ENCODE data around the gene FLII. TPM values are rescaled to one million over a fixed set of nuclear protein-coding genes. Genes with fewer than 3 reads are reported as not detected.

FLII gene
- total RNA-seq, 1 experiment from 2014 or later = 264 TPM

- Histone ChIP-seq H3K4me1 (ENCODE audit: control insufficient read depth in 1 of 2, insufficient read depth in 2 of 2, low read length in 2 of 2) (peaks cover 0 to 12% of the 10 kb centered on the region in 2 experiments; a peak in 2 of 4 replicates), H3K9me3 (ENCODE audit: control insufficient read depth in 1 of 2, insufficient read depth in 1 of 2, low read depth in 1 of 2, low read length in 2 of 2) (no peaks in the 10 kb centered on the region), H3K9ac (ENCODE audit: low read length) (no peak overlapping the region), H3K27ac (ENCODE audit: low read depth, low read length) (no peak overlapping the region), H3K4me3 (replicated peaks in 1 of 2; ENCODE audit: low read depth in 1 of 2, low read length in 2 of 2) (no peak overlapping the region), H2AFZ (ENCODE audit: low read depth, low read length, poor library complexity, severe bottlenecking) (no peak overlapping the region), H3K36me3 (ENCODE audit: control insufficient read depth in 1 of 2, insufficient read depth in 2 of 2, low read length in 2 of 2) (peaks cover 17 to 38% of the 10 kb centered on the region in 2 experiments), H3K79me2 (ENCODE audit: insufficient read depth, low read length) (no peaks in the 10 kb centered on the region), H3K4me2 (ENCODE audit: low read length) (no peak overlapping the region), H4K20me1 (ENCODE audit: insufficient read depth) (peaks cover 6% of the 10 kb centered on the region; the same call in 1 of the 2 replicates), H3K27me3 (ENCODE audit: insufficient read depth, low read length) (no peaks in the 10 kb centered on the region), H3K9me2 (ENCODE audit: insufficient read depth) (no peaks in the 10 kb centered on the region)
- DNase-seq (ENCODE audit: low read depth, low spot score) (no peak), ATAC-seq (no peak)
- intact Hi-C loops (cut with micrococcal nuclease) = no loop called here
- BruUV-seq (replicated peaks) = TSS peak; percentile 72
- TF ChIP-seq ATF3 (IDR thresholded peaks at IDR 0.05) = no peak
- TF ChIP-seq CTCF (IDR thresholded peaks at IDR 0.05 in 2 of 3, conservative IDR thresholded peaks at IDR 0.05 in 1 of 3; ENCODE audit: borderline replicate concordance in 1 of 3, insufficient read depth in 1 of 3, low read depth in 2 of 3, low read length in 2 of 3) = no peak
- no peak for TF ChIP-seq TCF7L2 (IDR thresholded peaks at IDR 0.05; ENCODE audit: borderline replicate concordance, extremely low read depth, insufficient read depth, insufficient read length)
- no peak for TF ChIP-seq CBX3 (IDR thresholded peaks at IDR 0.05; ENCODE audit: low read depth)
- no peak for TF ChIP-seq JUND (IDR thresholded peaks at IDR 0.05)
- TF ChIP-seq, protein P1, sequence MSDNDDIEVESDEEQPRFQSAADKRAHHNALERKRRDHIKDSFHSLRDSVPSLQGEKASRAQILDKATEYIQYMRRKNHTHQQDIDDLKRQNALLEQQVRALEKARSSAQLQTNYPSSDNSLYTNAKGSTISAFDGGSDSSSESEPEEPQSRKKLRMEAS (IDR thresholded peaks at IDR 0.05) = no peak
- TF ChIP-seq POLR2A (IDR thresholded peaks at IDR 0.05; ENCODE audit: borderline replicate concordance, extremely low read depth, insufficient read depth, insufficient read length) = no peak
- TF ChIP-seq ZFX (IDR thresholded peaks at IDR 0.05) = no peak
- no peak for TF ChIP-seq CEBPB (IDR thresholded peaks at IDR 0.05; ENCODE audit: low read depth)
- no peak for TF ChIP-seq ZNF274 (IDR thresholded peaks at IDR 0.05; ENCODE audit: low read depth, low read length)
- no peak for TF ChIP-seq ELF1 (IDR thresholded peaks at IDR 0.05; ENCODE audit: borderline replicate concordance, low read depth)
- TF ChIP-seq, protein P2, sequence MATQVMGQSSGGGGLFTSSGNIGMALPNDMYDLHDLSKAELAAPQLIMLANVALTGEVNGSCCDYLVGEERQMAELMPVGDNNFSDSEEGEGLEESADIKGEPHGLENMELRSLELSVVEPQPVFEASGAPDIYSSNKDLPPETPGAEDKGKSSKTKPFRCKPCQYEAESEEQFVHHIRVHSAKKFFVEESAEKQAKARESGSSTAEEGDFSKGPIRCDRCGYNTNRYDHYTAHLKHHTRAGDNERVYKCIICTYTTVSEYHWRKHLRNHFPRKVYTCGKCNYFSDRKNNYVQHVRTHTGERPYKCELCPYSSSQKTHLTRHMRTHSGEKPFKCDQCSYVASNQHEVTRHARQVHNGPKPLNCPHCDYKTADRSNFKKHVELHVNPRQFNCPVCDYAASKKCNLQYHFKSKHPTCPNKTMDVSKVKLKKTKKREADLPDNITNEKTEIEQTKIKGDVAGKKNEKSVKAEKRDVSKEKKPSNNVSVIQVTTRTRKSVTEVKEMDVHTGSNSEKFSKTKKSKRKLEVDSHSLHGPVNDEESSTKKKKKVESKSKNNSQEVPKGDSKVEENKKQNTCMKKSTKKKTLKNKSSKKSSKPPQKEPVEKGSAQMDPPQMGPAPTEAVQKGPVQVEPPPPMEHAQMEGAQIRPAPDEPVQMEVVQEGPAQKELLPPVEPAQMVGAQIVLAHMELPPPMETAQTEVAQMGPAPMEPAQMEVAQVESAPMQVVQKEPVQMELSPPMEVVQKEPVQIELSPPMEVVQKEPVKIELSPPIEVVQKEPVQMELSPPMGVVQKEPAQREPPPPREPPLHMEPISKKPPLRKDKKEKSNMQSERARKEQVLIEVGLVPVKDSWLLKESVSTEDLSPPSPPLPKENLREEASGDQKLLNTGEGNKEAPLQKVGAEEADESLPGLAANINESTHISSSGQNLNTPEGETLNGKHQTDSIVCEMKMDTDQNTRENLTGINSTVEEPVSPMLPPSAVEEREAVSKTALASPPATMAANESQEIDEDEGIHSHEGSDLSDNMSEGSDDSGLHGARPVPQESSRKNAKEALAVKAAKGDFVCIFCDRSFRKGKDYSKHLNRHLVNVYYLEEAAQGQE (IDR thresholded peaks at IDR 0.05; ENCODE audit: low read depth) = no peak
- TF ChIP-seq EGR1 (IDR thresholded peaks at IDR 0.05; ENCODE audit: low read depth) = no peak
- TF ChIP-seq FOSL1 (IDR thresholded peaks at IDR 0.05; ENCODE audit: low read depth) = no peak
- no peak for TF ChIP-seq EZH2phosphoT487 (IDR thresholded peaks at IDR 0.05; ENCODE audit: borderline replicate concordance)
- ChIA-PET RAD21 (ENCODE audit: low non-redundant PET in 1 of 2, low total read pairs in 2 of 2, uncharacterized antibody in 2 of 2, unreplicated experiment in 2 of 2) (no interaction called here), POLR2A (no interaction called here), CTCF (no interaction called here)
Observed at GRCh38 chr17:18245038-18245776, 13.3 kb downstream of the FLII start.

Data from HCT116 (cell line).